Muscle of leg (tissue), 11 donors: Measurements from ENCODE around the gene SLC39A3. TPM values are rescaled to one million over a fixed set of nuclear protein-coding genes. Genes with fewer than 3 reads are reported as not detected.
"Not testable (repeated sequence)": the region's sequence is repeated elsewhere in the genome, so short reads cannot be mapped to it uniquely, and the experiment has no call there.

Experiments
- DNase-seq: peaks from one replicate; pipeline ENCODE4 v3.0.0; 2013
- H3K27ac ChIP-seq: one replicate; pipeline ENCODE4 v1.5.1; 2013; ENCODE audit warnings: mild to moderate bottlenecking, low read length, control low read depth
- H3K27me3 ChIP-seq: one replicate; pipeline ENCODE4 v1.6.1; 2013; ENCODE audit warnings: low read length; ENCODE audit not compliant: control insufficient read depth, insufficient read depth
- H3K36me3 ChIP-seq: one replicate; pipeline ENCODE4 v1.6.1; 2013; ENCODE audit warnings: low read length; ENCODE audit not compliant: control insufficient read depth, insufficient read depth
- H3K4me1 ChIP-seq: one replicate; pipeline ENCODE4 v1.6.1; 2013; ENCODE audit warnings: low read length; ENCODE audit not compliant: control insufficient read depth, insufficient read depth
- H3K4me3 ChIP-seq: one replicate; pipeline ENCODE4 v1.5.1; 2013; ENCODE audit warnings: low read length, control low read depth
- H3K9me3 ChIP-seq: replicated peaks from 2 replicates; pipeline ENCODE4 v1.6.1; 2013; ENCODE audit warnings: low read depth, low read length; ENCODE audit not compliant: control insufficient read depth
- WGBS: methylation state at CpG from one replicate; pipeline ENCODE4 v1.1.5; 2013; ENCODE audit warnings: missing lambda C conversion rate; ENCODE audit not compliant: insufficient coverage; 5-methylcytosine and 5-hydroxymethylcytosine counted together
- polyA plus RNA-seq, 8 donors: library from polyadenylated mRNA; unstranded; fragments of 120-200 nt; gene quantifications; one replicate each; pipeline versions ENCODE4 v1.2.1 to v1.2.3, GENCODE V29; 2013; ENCODE audit warnings: inconsistent platforms in 1 of 8, low replicate concordance in 1 of 8; ENCODE audit not compliant: insufficient read length in 8 of 8, insufficient read depth in 1 of 8
- total RNA-seq: library from RNA; stranded (reverse); fragments of 120-200 nt; gene quantifications from one replicate; pipeline ENCODE4 v1.2.4, GENCODE V29; 2013

Gene SLC39A3
- total and polyA plus RNA-seq, 9 donors = 12.1 to 18.4 (median 15.4) TPM

GRCh38 chr19:2716275-2716650 is 23.6 kb downstream of the SLC39A3 start:
- WGBS = 90% methylated on average over 17 of the region's 19 CpGs

DNA sequence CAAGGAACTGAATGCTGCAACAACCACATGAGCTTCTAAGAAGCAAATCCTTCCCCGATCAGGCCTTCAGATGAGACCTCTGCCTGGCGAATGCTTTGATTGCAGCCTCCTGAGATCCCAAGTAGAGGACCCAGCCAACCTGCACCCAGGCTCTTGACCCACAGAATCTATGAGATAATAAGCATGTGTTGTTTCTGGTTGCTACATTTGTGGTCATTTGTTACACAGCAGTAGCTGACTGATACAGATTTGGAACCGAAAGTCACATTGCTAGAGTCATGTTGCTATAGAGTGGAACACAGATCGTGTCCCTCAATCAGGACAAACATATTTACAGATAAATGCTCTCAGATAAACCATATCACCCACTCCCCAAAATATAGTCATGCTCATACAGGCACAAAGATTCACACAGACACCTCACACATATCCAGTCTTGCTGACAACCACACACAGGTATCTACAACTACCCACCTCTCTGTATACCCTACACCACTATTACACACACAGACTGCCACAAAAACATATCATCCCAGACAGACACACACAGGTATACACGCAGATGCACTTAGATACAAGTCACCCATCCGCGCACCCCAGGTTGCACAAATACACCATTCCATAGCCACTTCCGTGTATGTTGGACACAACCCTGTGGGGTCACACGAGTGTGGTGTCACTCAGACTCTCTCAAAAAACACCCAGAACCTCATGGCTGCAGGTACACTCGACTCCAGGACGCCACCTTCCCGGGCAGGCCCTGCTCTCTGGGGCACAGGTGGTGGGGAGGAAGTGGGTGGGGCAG is 24.1 kb downstream of the SLC39A3 start:
- peaks cover 8% of the 10 kb centered on the region for H3K27me3 ChIP-seq
- peaks cover 8% of the 10 kb centered on the region for H3K9me3 ChIP-seq
- H3K36me3 ChIP-seq = no peaks in the 10 kb centered on the region
- WGBS = 95% methylated on average over 9 of the region's 12 CpGs
- H3K27ac ChIP-seq = no peak overlapping the region
- no peak overlapping the region for H3K4me3 ChIP-seq
- peaks cover 10% of the 10 kb centered on the region for H3K4me1 ChIP-seq
- no peak for DNase-seq

More at GRCh38 chr19:2716275-2716650, 23.6 kb downstream of the SLC39A3 start:
- no peaks in the 10 kb centered on the region for H3K36me3 ChIP-seq
- no peak for DNase-seq
- no peak overlapping the region for H3K4me3 ChIP-seq
- peaks cover 7% of the 10 kb centered on the region for H3K27me3 ChIP-seq
- H3K9me3 ChIP-seq = peaks cover 8% of the 10 kb centered on the region
- H3K4me1 ChIP-seq = peaks cover 11% of the 10 kb centered on the region
- no peak overlapping the region for H3K27ac ChIP-seq

DNA sequence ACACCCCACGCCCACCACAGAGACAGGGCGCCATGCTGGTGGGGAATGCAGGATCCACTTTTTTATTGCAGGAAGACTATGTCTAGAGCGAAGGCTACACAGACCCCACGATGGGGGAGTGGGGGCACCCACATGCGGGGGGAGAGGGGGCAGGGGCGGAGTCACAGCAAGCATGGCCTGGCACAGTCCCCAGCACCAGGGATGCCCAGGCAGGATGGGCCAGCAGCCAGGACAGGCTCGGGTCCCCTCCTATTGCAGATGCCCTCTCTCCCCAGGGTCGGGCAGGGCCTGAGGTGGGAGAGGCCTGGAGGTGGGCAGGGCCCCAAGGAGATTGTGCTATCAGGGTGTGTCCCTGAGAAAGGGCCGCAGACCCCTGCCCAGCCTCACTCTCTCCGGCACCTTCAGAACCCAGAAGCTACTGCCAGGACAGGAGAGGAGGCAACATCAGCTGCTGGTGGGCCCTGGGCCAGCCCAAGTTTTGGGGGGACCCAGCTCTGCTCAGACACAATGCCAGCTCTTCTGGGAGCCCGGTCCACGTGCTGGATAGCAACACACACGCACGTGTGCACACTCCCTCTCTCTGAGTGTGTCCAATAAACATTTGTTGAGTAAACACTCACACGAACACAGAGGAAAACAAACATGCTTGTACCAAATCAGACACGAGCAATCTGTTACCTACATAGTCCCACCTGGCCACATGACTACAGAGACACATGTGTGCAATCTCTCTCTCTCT is 25.1 kb downstream of the SLC39A3 start:
- Histone ChIP-seq H3K27ac (no peak overlapping the region), H3K4me3 (no peak overlapping the region), H3K4me1 (peaks cover 1% of the 10 kb centered on the region), H3K9me3 (peaks cover 8% of the 10 kb centered on the region), H3K36me3 (no peaks in the 10 kb centered on the region), H3K27me3 (peaks cover 2% of the 10 kb centered on the region)
- 94% methylated on average over 10 of the region's 16 CpGs for WGBS
- no peak for DNase-seq

GRCh38 chr19:2714102-2714501 is 25.7 kb downstream of the SLC39A3 start:
- not testable (repeated sequence) for H3K27ac ChIP-seq, H3K36me3 ChIP-seq, H3K4me3 ChIP-seq, H3K4me1 ChIP-seq, H3K27me3 ChIP-seq, H3K9me3 ChIP-seq, DNase-seq
- 64% methylated on average over 1 of the region's 1 CpG for WGBS

DNA sequence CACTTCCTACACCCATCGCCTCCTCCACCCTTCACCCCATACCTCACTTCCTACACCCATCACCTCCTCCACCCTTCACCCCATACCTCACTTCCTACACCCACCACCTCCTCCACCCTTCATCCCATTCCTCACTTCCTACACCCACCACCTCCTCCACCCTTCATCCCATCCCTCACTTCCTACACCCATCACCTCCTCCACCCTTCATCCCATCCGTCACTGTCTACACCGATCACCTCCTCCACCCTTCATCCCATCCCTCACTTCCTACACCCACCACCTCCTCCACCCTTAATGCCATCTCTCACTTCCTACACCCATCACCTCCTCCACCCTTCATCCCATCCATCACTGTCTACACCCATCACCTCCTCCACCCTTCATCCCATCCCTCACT is 26.6 kb downstream of the SLC39A3 start:
- H3K27ac ChIP-seq, H3K27me3 ChIP-seq, H3K36me3 ChIP-seq, DNase-seq, H3K9me3 ChIP-seq, H3K4me3 ChIP-seq, H3K4me1 ChIP-seq: not testable (repeated sequence)
- WGBS = 86% methylated on average over 3 of the region's 3 CpGs

DNA sequence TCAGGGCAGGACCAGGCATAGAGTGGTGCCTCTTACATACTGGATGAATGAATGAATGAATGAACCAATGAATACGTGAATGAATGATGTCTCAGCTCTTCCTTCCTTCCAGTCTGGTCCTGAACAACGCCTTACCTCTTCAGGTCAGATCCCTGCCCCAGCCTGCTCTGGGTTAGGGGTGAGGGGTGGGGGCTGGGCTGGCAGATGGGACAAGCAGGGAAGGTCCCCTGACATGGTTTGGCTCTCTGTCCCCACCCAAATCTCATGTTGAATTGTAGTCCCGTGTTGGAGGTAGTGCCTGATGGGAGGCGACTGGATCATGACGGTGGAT is 28.0 kb downstream of the SLC39A3 start:
- no peak overlapping the region for H3K27ac ChIP-seq
- H3K36me3 ChIP-seq = no peaks in the 10 kb centered on the region
- peaks cover 2% of the 10 kb centered on the region for H3K27me3 ChIP-seq
- peaks cover 8% of the 10 kb centered on the region for H3K9me3 ChIP-seq
- WGBS = 40% methylated on average over 2 of the region's 5 CpGs
- DNase-seq = no peak
- H3K4me3 ChIP-seq = no peak overlapping the region
- H3K4me1 ChIP-seq = no peaks in the 10 kb centered on the region

DNA sequence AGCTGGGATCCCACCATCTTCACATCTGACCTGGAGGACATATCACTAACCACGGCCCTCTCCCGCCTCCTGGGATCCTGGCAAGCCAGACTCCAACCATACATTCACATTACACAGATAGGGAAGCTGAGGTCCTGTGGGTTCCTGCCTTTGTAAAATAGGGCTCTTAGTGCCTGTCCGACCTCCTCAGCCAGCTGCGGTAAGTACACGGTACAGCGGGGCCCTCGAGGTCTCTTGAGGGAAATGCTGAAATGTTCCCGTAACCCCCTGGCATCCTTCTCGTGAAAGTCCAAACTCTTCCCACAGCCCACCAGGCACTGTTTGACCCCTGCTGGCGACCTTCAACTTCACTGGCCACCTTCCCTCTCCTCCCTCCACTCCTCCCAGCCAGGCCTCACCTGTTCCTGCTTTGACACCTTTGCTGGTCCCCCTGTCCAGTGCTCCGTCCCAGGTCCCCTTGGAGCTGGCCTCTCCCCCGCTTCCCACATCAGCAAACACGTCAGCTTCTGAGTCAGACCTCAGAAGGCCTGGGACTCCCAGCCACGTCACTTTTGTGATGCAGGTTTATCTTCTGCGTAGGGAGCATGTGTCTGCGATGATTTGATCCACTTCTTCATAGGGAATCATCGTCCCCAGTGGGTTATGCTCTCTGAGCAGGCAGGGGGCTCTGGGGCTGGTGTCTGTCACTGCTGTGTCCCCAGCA is 28.5 kb downstream of the SLC39A3 start:
- WGBS = 46% methylated on average over 15 of the region's 17 CpGs
- Histone ChIP-seq H3K36me3 (no peaks in the 10 kb centered on the region), H3K4me3 (no peak overlapping the region), H3K27me3 (peaks cover 2% of the 10 kb centered on the region), H3K9me3 (peaks cover 8% of the 10 kb centered on the region), H3K4me1 (no peaks in the 10 kb centered on the region), H3K27ac (no peak overlapping the region)
- DNase-seq = no peak

DNA sequence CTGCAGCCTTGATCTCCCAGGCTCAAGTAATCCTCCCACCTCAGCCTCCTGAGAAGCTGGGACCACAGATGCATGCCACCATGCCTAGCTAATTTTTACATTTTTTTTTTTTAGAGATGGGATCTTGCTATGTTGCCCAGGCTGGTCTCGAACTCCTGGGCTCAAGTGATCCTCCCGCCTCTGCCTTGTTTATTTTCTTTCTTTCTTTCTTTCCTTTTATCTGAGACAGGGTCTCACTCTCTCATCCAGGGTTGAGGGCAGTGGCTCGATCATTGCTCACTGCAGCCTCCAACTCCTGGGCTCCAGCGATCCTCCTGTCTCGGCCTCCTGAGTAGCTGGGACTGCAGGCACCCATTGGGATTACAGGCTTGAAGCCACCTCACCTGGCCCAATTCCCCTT is 33.6 kb downstream of the SLC39A3 start:
- WGBS = 94% methylated on average over 2 of the region's 5 CpGs
- Histone ChIP-seq H3K36me3 (no peaks in the 10 kb centered on the region), H3K9me3 (no peaks in the 10 kb centered on the region), H3K27ac (no peak overlapping the region), H3K27me3 (peaks cover 25% of the 10 kb centered on the region), H3K4me1 (peaks cover 5% of the 10 kb centered on the region), H3K4me3 (no peak overlapping the region)
- no peak for DNase-seq

DNA sequence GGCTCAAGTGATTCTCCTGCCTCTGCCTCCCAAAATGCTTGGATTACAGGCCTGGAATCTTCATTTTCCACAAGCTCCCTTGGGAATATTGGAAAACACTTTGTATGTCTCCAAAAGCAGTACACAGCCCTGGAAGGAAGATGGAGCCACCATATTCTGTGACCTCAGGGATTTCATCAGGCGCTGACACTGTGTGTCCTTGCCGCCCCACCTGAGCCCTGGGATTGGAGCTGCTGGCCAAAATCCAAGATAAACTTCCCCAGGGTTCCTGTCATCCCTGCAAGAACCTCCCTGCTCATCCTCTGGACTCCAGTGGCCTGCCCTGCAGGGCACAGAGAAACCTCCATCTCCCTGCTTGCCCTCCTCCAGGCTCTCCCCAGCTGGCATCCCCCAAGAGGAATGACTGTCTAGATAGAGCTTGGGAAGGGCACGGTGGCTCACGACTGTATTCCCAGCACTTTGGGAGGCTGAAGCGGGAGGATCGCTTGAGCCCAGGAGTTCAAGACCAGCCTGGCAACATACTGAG is 36.1 kb downstream of the SLC39A3 start:
- Histone ChIP-seq H3K27me3 (peaks cover 36% of the 10 kb centered on the region), H3K4me3 (no peak overlapping the region), H3K27ac (no peak overlapping the region), H3K4me1 (peaks cover 5% of the 10 kb centered on the region), H3K36me3 (no peaks in the 10 kb centered on the region), H3K9me3 (no peaks in the 10 kb centered on the region)
- no peak for DNase-seq
- 60% methylated on average over 6 of the region's 6 CpGs for WGBS

DNA sequence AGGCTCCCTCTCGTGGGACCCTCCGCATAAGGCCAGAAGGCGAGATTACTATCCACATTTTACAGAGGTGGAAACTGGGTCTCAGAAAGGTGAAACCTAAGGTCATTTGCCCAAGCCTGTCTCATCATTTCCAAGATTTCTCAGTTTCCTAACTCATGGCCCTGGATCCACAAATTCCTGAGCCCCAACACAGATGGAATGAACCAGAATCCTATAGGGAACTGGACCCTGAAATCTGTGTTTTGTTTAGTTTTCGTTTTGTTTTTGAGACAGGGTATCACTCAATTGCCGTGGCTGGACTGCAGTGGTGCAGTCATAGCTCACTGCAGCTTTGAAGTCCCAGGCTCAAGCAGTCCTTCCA is 36.8 kb downstream of the SLC39A3 start:
- Histone ChIP-seq H3K4me1 (peaks cover 5% of the 10 kb centered on the region), H3K36me3 (no peaks in the 10 kb centered on the region), H3K27me3 (peaks cover 36% of the 10 kb centered on the region), H3K4me3 (peak overlapping the region; percentile 19), H3K9me3 (no peaks in the 10 kb centered on the region), H3K27ac (no peak overlapping the region)
- no peak for DNase-seq
- 64% methylated on average over 3 of the region's 5 CpGs for WGBS
